ENCODE measurements around the gene LINGO1.
A peak's percentile ranks its signal among the peaks of the same experiment; 100 is the strongest.

The LINGO1 gene

GRCh38 chr15:77654975-77655374, 22.3 kb upstream of the LINGO1 start:
- no peak for DNase-seq

- no peak for DNase-seq
Observed at GRCh38 chr15:77653832-77654480, 21.2 kb upstream of the LINGO1 start.

GRCh38 chr15:77650265-77650664, 17.6 kb upstream of the LINGO1 start:
- DNase-seq = peak; percentile 32

- DNase-seq = no peak
Observed at GRCh38 chr15:77649610-77650009, 16.9 kb upstream of the LINGO1 start.

GRCh38 chr15:77649017-77649416, 16.3 kb upstream of the LINGO1 start:
- no peak for DNase-seq

GRCh38 chr15:77647961-77648360, 15.2 kb upstream of the LINGO1 start:
- no peak for DNase-seq

GRCh38 chr15:77646104-77646694, 13.5 kb upstream of the LINGO1 start:
- peak; percentile 65 for DNase-seq

GRCh38 chr15:77645602-77646001, 12.9 kb upstream of the LINGO1 start:
- DNase-seq = no peak

- peak; percentile 60 for DNase-seq
Observed at GRCh38 chr15:77644543-77645247, 12.0 kb upstream of the LINGO1 start.

- no peak for DNase-seq
Observed at GRCh38 chr15:77643764-77644163, 11.1 kb upstream of the LINGO1 start.

GRCh38 chr15:77642793-77643430, 10.2 kb upstream of the LINGO1 start:
- no peak for DNase-seq

- DNase-seq = no peak
Observed at GRCh38 chr15:77641999-77642398, 9.3 kb upstream of the LINGO1 start.

- DNase-seq = no peak
Observed at GRCh38 chr15:77640615-77641014, 7.9 kb upstream of the LINGO1 start.

- DNase-seq = no peak
Observed at GRCh38 chr15:77639431-77639830, 6.7 kb upstream of the LINGO1 start.

GRCh38 chr15:77637851-77638692, 5.4 kb upstream of the LINGO1 start:
- no peak for DNase-seq

- DNase-seq = no peak
Observed at GRCh38 chr15:77636209-77636608, 3.5 kb upstream of the LINGO1 start.

- DNase-seq = peak; percentile 30
Observed at GRCh38 chr15:77634266-77634962, 1.7 kb upstream of the LINGO1 start.

- no peak for DNase-seq
Observed at GRCh38 chr15:77633913-77634265, 1.2 kb upstream of the LINGO1 start.

- peak; percentile 73 for DNase-seq
Observed at GRCh38 chr15:77633134-77633912, 611 bp upstream of the LINGO1 start.

GRCh38 chr15:77631745-77632533, 773 bp downstream of the LINGO1 start:
- no peak for DNase-seq

Data from NK-92 treated with Interleukin-12 subunit alpha and Interleukin-12 subunit beta, amount 100 ng/mL, for 24 hours (cell line).